Measurements from ENCODE around the gene OR1F1. TPM values are rescaled to one million over a fixed set of nuclear protein-coding genes. Genes with fewer than 3 reads are reported as not detected.

The OR1F1 gene
- total RNA-seq, 1 experiment from 2014 or later = 0.44 TPM

DNA sequence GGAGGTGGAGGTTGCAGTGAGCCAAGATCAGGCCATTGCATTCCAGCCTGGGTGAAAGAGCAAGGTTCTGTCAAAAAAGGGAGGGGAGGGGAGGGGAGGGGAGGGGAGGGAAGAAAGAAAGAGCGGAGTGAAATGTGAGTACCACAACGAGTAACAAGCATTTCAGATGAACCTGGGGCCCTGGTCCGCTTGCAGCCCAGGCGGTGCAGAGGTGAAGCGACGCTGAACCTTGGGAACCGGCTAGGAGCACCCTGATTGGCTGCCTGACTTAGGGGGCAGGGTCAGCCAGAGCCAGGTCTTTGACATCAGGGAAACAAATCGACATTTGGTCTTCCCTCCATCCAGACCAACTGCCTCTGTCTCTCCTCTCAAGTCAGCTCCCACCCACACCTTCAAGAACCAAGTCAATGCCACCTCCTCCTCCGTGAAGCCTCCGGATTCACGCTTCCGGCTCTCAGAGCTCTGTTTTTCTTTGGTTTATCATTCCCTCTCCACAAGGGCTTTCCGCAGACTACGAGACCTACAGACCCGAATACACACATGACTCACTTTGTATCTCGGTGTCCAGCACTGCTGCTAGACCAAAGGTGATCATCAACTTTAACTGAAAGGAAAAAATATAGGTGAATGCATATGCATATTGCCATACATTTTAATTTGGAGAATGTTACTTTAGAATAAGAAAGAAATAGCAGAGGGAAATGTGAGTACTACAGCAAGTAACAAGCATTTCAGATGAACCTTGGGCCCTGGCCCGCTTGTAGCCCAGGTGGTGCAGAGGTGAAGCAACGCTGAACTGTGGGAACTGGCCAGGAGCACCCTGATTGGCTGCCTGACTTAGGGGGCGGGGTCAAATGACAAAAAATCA, 19.3 kb downstream of the OR1F1 start:
- Mint-ChIP-seq H3K9me3 (peaks cover 73% of the 10 kb centered on the region), H3K36me3 (peaks cover 36% of the 10 kb centered on the region), H3K27me3 (ENCODE audit: low read depth) (peaks cover 47% of the 10 kb centered on the region), H3K4me3 (no peak overlapping the region), H3K27ac (no peak overlapping the region), H3K4me1 (no peaks in the 10 kb centered on the region)
- no peak for ATAC-seq
- TF ChIP-seq, protein P1, sequence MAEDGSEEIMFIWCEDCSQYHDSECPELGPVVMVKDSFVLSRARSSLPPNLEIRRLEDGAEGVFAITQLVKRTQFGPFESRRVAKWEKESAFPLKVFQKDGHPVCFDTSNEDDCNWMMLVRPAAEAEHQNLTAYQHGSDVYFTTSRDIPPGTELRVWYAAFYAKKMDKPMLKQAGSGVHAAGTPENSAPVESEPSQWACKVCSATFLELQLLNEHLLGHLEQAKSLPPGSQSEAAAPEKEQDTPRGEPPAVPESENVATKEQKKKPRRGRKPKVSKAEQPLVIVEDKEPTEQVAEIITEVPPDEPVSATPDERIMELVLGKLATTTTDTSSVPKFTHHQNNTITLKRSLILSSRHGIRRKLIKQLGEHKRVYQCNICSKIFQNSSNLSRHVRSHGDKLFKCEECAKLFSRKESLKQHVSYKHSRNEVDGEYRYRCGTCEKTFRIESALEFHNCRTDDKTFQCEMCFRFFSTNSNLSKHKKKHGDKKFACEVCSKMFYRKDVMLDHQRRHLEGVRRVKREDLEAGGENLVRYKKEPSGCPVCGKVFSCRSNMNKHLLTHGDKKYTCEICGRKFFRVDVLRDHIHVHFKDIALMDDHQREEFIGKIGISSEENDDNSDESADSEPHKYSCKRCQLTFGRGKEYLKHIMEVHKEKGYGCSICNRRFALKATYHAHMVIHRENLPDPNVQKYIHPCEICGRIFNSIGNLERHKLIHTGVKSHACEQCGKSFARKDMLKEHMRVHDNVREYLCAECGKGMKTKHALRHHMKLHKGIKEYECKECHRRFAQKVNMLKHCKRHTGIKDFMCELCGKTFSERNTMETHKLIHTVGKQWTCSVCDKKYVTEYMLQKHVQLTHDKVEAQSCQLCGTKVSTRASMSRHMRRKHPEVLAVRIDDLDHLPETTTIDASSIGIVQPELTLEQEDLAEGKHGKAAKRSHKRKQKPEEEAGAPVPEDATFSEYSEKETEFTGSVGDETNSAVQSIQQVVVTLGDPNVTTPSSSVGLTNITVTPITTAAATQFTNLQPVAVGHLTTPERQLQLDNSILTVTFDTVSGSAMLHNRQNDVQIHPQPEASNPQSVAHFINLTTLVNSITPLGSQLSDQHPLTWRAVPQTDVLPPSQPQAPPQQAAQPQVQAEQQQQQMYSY (CRISPR knock-in tag; IDR thresholded peaks at IDR 0.05) = no peak
- TF ChIP-seq CREB1 (CRISPR knock-in tag; IDR thresholded peaks at IDR 0.05) (no peak), FOXP1 (CRISPR knock-in tag; IDR thresholded peaks at IDR 0.05; ENCODE audit: borderline replicate concordance) (no peak), ZNF671 (CRISPR knock-in tag; IDR thresholded peaks at IDR 0.05) (no peak), NFYB (CRISPR knock-in tag; conservative IDR thresholded peaks at IDR 0.05; ENCODE audit: low read depth) (no peak), GABPB1 (CRISPR knock-in tag; IDR thresholded peaks at IDR 0.05) (no peak), NR1H2 (CRISPR knock-in tag; IDR thresholded peaks at IDR 0.05) (no peak), RORB (CRISPR knock-in tag; IDR thresholded peaks at IDR 0.05) (no peak), CBFB (CRISPR knock-in tag; IDR thresholded peaks at IDR 0.05; ENCODE audit: low read depth) (no peak), NFE2L1 (CRISPR knock-in tag; IDR thresholded peaks at IDR 0.05) (no peak), SMAD4 (CRISPR knock-in tag; IDR thresholded peaks at IDR 0.05) (no peak), CREM (CRISPR knock-in tag; IDR thresholded peaks at IDR 0.05) (no peak), NR2C2 (CRISPR knock-in tag; IDR thresholded peaks at IDR 0.05) (no peak)
- TF ChIP-seq, protein P2, sequence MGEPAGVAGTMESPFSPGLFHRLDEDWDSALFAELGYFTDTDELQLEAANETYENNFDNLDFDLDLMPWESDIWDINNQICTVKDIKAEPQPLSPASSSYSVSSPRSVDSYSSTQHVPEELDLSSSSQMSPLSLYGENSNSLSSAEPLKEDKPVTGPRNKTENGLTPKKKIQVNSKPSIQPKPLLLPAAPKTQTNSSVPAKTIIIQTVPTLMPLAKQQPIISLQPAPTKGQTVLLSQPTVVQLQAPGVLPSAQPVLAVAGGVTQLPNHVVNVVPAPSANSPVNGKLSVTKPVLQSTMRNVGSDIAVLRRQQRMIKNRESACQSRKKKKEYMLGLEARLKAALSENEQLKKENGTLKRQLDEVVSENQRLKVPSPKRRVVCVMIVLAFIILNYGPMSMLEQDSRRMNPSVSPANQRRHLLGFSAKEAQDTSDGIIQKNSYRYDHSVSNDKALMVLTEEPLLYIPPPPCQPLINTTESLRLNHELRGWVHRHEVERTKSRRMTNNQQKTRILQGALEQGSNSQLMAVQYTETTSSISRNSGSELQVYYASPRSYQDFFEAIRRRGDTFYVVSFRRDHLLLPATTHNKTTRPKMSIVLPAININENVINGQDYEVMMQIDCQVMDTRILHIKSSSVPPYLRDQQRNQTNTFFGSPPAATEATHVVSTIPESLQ (CRISPR knock-in tag; IDR thresholded peaks at IDR 0.05) = no peak
- TF ChIP-seq, protein P3, sequence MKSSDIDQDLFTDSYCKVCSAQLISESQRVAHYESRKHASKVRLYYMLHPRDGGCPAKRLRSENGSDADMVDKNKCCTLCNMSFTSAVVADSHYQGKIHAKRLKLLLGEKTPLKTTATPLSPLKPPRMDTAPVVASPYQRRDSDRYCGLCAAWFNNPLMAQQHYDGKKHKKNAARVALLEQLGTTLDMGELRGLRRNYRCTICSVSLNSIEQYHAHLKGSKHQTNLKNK (CRISPR knock-in tag; IDR thresholded peaks at IDR 0.05) = no peak
- TF ChIP-seq, protein P4, sequence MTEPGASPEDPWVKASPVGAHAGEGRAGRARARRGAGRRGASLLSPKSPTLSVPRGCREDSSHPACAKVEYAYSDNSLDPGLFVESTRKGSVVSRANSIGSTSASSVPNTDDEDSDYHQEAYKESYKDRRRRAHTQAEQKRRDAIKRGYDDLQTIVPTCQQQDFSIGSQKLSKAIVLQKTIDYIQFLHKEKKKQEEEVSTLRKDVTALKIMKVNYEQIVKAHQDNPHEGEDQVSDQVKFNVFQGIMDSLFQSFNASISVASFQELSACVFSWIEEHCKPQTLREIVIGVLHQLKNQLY (CRISPR knock-in tag; IDR thresholded peaks at IDR 0.05) = no peak
- DNase-seq (ENCODE audit: low spot score) = no peak
- ChIA-PET POLR2A (no interaction called here), CTCF (no interaction called here)

DNA sequence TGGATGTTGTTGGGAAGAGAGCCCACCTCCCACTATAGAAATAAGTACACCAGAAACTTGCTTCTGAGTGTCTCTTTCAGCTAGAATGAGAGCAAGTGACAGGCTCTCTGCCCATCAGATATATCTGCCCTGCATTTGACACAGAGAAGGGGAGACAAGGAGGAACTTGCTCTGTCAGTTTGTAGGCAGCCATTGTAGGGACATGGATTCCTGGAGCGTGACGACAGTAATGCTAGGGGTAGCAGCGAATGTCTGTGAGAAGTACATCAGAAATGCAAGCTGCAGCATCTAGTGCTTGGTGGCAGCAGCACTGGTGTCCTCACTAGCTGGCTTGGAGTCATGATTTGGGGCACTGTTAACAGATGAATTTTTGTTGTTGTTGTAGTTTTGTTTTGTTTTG, 24.0 kb downstream of the OR1F1 start:
- H3K4me1 Mint-ChIP-seq = no peaks in the 10 kb centered on the region
- H3K4me3 Mint-ChIP-seq = no peak overlapping the region
- H3K27me3 Mint-ChIP-seq (ENCODE audit: low read depth) = peaks cover 51% of the 10 kb centered on the region
- POLR2A ChIA-PET = no interaction called here
- peaks cover 71% of the 10 kb centered on the region for H3K9me3 Mint-ChIP-seq
- no peak for DNase-seq (ENCODE audit: low spot score)
- ATAC-seq = no peak
- H3K27ac Mint-ChIP-seq = no peak overlapping the region
- CTCF ChIA-PET = no interaction called here
- H3K36me3 Mint-ChIP-seq = peaks cover 20% of the 10 kb centered on the region
- TF ChIP-seq, protein P5, sequence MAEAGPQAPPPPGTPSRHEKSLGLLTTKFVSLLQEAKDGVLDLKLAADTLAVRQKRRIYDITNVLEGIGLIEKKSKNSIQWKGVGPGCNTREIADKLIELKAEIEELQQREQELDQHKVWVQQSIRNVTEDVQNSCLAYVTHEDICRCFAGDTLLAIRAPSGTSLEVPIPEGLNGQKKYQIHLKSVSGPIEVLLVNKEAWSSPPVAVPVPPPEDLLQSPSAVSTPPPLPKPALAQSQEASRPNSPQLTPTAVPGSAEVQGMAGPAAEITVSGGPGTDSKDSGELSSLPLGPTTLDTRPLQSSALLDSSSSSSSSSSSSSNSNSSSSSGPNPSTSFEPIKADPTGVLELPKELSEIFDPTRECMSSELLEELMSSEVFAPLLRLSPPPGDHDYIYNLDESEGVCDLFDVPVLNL (CRISPR knock-in tag; IDR thresholded peaks at IDR 0.05; ENCODE audit: borderline replicate concordance, low read depth) = no peak
- no peak for TF ChIP-seq SMAD3 (CRISPR knock-in tag; IDR thresholded peaks at IDR 0.05; ENCODE audit: borderline replicate concordance)
- no peak for TF ChIP-seq CREB1 (CRISPR knock-in tag; IDR thresholded peaks at IDR 0.05)
- TF ChIP-seq, protein P1 (CRISPR knock-in tag; IDR thresholded peaks at IDR 0.05) = no peak
- no peak for TF ChIP-seq ELF4 (CRISPR knock-in tag; IDR thresholded peaks at IDR 0.05; ENCODE audit: low read depth)
- no peak for TF ChIP-seq MXD4 (CRISPR knock-in tag; IDR thresholded peaks at IDR 0.05; ENCODE audit: borderline replicate concordance)
- TF ChIP-seq, protein P6, sequence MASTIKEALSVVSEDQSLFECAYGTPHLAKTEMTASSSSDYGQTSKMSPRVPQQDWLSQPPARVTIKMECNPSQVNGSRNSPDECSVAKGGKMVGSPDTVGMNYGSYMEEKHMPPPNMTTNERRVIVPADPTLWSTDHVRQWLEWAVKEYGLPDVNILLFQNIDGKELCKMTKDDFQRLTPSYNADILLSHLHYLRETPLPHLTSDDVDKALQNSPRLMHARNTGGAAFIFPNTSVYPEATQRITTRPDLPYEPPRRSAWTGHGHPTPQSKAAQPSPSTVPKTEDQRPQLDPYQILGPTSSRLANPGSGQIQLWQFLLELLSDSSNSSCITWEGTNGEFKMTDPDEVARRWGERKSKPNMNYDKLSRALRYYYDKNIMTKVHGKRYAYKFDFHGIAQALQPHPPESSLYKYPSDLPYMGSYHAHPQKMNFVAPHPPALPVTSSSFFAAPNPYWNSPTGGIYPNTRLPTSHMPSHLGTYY (CRISPR knock-in tag; IDR thresholded peaks at IDR 0.05) = no peak
- TF ChIP-seq NR1H2 (CRISPR knock-in tag; IDR thresholded peaks at IDR 0.05) = no peak
- TF ChIP-seq JUN (CRISPR knock-in tag; IDR thresholded peaks at IDR 0.05) = no peak

Measured in WTC11 (cell line).